GM21447 (cell line): ENCODE data around the gene DPP6.

Source experiments
- ATAC-seq: cut with Tn5 transposase; IDR thresholded peaks from one replicate; pipeline ENCODE4 v1.9.1; 2021; ENCODE audit not compliant: unreplicated experiment

Gene DPP6

GRCh38 chr7:154868921-154869320, 816.7 kb downstream of the DPP6 start:
- no peak for ATAC-seq

- no peak for ATAC-seq
Observed at GRCh38 chr7:154869436-154869835, 817.2 kb downstream of the DPP6 start.

GRCh38 chr7:154871507-154871906, 819.3 kb downstream of the DPP6 start:
- ATAC-seq: no peak

GRCh38 chr7:154871928-154872750, 819.9 kb downstream of the DPP6 start:
- no peak for ATAC-seq

GRCh38 chr7:154872811-154873499, 820.8 kb downstream of the DPP6 start:
- no peak for ATAC-seq

GRCh38 chr7:154873500-154874121, 821.4 kb downstream of the DPP6 start:
- no peak for ATAC-seq

- ATAC-seq: no peak
Observed at GRCh38 chr7:154874409-154875113, 822.4 kb downstream of the DPP6 start.

GRCh38 chr7:154875297-154875696, 823.1 kb downstream of the DPP6 start:
- ATAC-seq: no peak

GRCh38 chr7:154876516-154876915, 824.3 kb downstream of the DPP6 start:
- no peak for ATAC-seq

GRCh38 chr7:154877031-154877430, 824.8 kb downstream of the DPP6 start:
- no peak for ATAC-seq

- ATAC-seq: no peak
Observed at GRCh38 chr7:154879629-154880028, 827.4 kb downstream of the DPP6 start.

- ATAC-seq: no peak
Observed at GRCh38 chr7:154880513-154880912, 828.3 kb downstream of the DPP6 start.

GRCh38 chr7:154881026-154881425, 828.8 kb downstream of the DPP6 start:
- ATAC-seq: no peak

GRCh38 chr7:154881526-154881925, 829.3 kb downstream of the DPP6 start:
- no peak for ATAC-seq

- no peak for ATAC-seq
Observed at GRCh38 chr7:154882931-154883474, 830.8 kb downstream of the DPP6 start.

- ATAC-seq: no peak
Observed at GRCh38 chr7:154884348-154884920, 832.2 kb downstream of the DPP6 start.

GRCh38 chr7:154886591-154886990, 834.4 kb downstream of the DPP6 start:
- ATAC-seq: no peak

GRCh38 chr7:154888690-154889089, 836.5 kb downstream of the DPP6 start:
- no peak for ATAC-seq

- no peak for ATAC-seq
Observed at GRCh38 chr7:154892459-154892858, 840.3 kb downstream of the DPP6 start.

GRCh38 chr7:154896076-154896475, 843.9 kb downstream of the DPP6 start:
- no peak for ATAC-seq
